Measurements from ENCODE around the gene SPTBN1.

Gene SPTBN1

DNA sequence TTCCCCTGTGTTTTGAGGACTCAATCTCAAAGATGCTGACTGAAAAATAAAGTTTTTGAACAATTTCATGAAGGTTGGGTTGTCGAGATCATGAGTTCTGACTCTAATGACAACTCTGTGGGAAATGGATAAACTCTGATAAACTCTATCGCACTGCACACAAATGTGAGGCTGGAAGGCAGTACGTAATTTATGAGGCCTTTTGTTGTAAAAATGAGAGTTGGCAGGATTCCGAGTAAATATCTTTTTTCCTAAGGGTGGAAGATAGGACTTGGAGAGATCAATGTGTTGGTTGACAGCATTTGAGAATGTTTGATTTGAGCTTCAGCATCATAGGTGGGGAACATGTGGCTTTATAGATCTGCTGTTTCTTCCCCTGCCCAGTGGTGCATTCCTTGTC lies 90.4 kb downstream of the SPTBN1 start:
- no peaks in the 10 kb centered on the region for H3K9me3 ChIP-seq (ENCODE audit: severe bottlenecking)
- H3K36me3 ChIP-seq (ENCODE audit: low read depth): no peaks in the 10 kb centered on the region
- peaks cover 30% of the 10 kb centered on the region for H3K4me1 ChIP-seq (ENCODE audit: insufficient read depth, poor library complexity, severe bottlenecking)
- H3K4me3 ChIP-seq (ENCODE audit: severe bottlenecking): no peak overlapping the region
- no peak for ATAC-seq (ENCODE audit: low read depth)
- no peaks in the 10 kb centered on the region for H3K27me3 ChIP-seq (ENCODE audit: insufficient read depth, poor library complexity, severe bottlenecking)
- H3K27ac ChIP-seq (ENCODE audit: poor library complexity, severe bottlenecking): peak overlapping the region; percentile 63
- no peak for DNase-seq (ENCODE audit: low spot score)
- TF ChIP-seq, protein P1, sequence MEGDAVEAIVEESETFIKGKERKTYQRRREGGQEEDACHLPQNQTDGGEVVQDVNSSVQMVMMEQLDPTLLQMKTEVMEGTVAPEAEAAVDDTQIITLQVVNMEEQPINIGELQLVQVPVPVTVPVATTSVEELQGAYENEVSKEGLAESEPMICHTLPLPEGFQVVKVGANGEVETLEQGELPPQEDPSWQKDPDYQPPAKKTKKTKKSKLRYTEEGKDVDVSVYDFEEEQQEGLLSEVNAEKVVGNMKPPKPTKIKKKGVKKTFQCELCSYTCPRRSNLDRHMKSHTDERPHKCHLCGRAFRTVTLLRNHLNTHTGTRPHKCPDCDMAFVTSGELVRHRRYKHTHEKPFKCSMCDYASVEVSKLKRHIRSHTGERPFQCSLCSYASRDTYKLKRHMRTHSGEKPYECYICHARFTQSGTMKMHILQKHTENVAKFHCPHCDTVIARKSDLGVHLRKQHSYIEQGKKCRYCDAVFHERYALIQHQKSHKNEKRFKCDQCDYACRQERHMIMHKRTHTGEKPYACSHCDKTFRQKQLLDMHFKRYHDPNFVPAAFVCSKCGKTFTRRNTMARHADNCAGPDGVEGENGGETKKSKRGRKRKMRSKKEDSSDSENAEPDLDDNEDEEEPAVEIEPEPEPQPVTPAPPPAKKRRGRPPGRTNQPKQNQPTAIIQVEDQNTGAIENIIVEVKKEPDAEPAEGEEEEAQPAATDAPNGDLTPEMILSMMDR (IDR thresholded peaks at IDR 0.05; ENCODE audit: poor library complexity, severe bottlenecking): no peak

DNA sequence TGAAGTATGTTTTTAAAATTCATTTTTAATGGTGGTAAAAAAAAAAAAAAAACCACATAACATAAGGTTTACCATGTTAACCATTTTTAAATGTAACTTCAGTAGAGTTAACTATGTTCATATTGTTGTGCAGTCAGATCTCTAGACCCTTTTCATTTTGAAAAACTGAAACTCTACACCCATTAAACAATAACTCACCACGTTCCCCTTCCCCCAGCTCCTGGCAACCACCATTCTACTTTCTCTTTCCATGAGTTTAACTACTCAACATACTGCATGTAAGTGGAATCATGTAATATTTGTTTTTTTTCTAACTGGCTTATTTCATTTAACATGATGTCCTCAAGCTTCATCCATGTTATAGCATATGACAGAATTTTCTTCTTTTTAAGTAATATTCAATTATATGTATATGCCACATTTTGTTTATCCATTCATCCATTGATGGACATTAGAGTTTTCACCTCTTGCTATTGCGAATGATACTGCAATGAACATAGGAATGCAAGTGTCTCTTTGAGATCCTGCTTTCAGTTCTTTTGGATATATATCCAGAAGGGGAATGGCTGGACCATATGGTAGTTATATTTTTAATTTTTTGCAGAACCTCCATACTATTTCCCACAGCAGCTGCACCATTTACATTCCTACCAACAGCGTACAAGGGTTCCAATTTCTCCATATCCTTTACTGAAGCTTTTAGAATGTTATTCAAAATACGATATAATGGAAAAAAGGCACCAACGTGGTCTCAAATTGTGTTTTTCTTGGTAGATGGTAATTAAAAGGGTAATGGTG lies 91.0 kb downstream of the SPTBN1 start:
- TF ChIP-seq, protein P1 (IDR thresholded peaks at IDR 0.05; ENCODE audit: poor library complexity, severe bottlenecking): no peak

GRCh38 chr2:54549430-54549829 lies 93.3 kb downstream of the SPTBN1 start:
- Histone ChIP-seq H3K36me3 (ENCODE audit: low read depth) (no peaks in the 10 kb centered on the region), H3K27ac (ENCODE audit: poor library complexity, severe bottlenecking) (peak overlapping the region; percentile 46), H3K9me3 (ENCODE audit: severe bottlenecking) (no peaks in the 10 kb centered on the region), H3K4me3 (ENCODE audit: severe bottlenecking) (no peak overlapping the region), H3K27me3 (ENCODE audit: insufficient read depth, poor library complexity, severe bottlenecking) (no peaks in the 10 kb centered on the region), H3K4me1 (ENCODE audit: insufficient read depth, poor library complexity, severe bottlenecking) (peaks cover 31% of the 10 kb centered on the region)
- ATAC-seq (ENCODE audit: low read depth) (no peak), DNase-seq (ENCODE audit: low spot score) (no peak)
- TF ChIP-seq, protein P1 (IDR thresholded peaks at IDR 0.05; ENCODE audit: poor library complexity, severe bottlenecking): no peak

More for the DNA sequence above, 91.0 kb downstream of the SPTBN1 start:
- no peaks in the 10 kb centered on the region for H3K9me3 ChIP-seq (ENCODE audit: severe bottlenecking)
- no peaks in the 10 kb centered on the region for H3K36me3 ChIP-seq (ENCODE audit: low read depth)
- peak overlapping the region; percentile 63 for H3K27ac ChIP-seq (ENCODE audit: poor library complexity, severe bottlenecking)
- DNase-seq (ENCODE audit: low spot score): no peak
- H3K27me3 ChIP-seq (ENCODE audit: insufficient read depth, poor library complexity, severe bottlenecking): no peaks in the 10 kb centered on the region
- no peak for ATAC-seq (ENCODE audit: low read depth)
- H3K4me3 ChIP-seq (ENCODE audit: severe bottlenecking): no peak overlapping the region
- H3K4me1 ChIP-seq (ENCODE audit: insufficient read depth, poor library complexity, severe bottlenecking): peaks cover 31% of the 10 kb centered on the region

DNA sequence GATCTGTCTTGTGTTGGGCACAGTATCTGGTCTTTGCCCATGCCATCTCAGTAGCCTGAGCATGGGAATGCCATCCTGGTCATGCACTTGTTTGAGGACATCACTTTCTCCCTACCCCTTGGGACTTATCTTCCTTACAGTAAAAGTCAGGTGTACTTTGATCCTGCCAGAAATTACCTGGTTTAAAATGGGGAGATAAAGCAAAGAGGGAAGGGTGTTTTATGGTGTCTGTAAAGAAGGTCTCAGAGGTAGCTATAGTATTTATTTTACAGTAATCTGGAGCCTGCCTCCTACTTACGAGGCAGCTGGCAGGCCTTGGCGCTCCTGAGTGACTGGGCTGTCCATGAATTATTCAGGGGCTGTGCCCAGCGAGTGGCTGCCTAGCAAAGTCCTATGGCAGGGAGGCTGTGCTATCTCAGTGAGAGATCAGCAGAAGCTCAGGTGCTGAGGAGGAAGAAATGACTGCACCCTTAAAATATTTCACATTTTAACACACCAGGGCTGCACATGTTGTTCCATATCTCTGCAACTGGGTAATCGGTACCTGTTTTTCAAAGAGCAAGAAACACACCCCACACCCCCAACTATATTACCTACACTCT lies 93.9 kb downstream of the SPTBN1 start:
- H3K4me1 ChIP-seq (ENCODE audit: insufficient read depth, poor library complexity, severe bottlenecking): peaks cover 31% of the 10 kb centered on the region
- H3K4me3 ChIP-seq (ENCODE audit: severe bottlenecking): no peak overlapping the region
- no peaks in the 10 kb centered on the region for H3K27me3 ChIP-seq (ENCODE audit: insufficient read depth, poor library complexity, severe bottlenecking)
- ATAC-seq (ENCODE audit: low read depth) (peak; percentile 44), DNase-seq (ENCODE audit: low spot score) (no peak)
- no peaks in the 10 kb centered on the region for H3K36me3 ChIP-seq (ENCODE audit: low read depth)
- peak overlapping the region; percentile 46 for H3K27ac ChIP-seq (ENCODE audit: poor library complexity, severe bottlenecking)
- no peaks in the 10 kb centered on the region for H3K9me3 ChIP-seq (ENCODE audit: severe bottlenecking)
- TF ChIP-seq, protein P1 (IDR thresholded peaks at IDR 0.05; ENCODE audit: poor library complexity, severe bottlenecking): no peak

DNA sequence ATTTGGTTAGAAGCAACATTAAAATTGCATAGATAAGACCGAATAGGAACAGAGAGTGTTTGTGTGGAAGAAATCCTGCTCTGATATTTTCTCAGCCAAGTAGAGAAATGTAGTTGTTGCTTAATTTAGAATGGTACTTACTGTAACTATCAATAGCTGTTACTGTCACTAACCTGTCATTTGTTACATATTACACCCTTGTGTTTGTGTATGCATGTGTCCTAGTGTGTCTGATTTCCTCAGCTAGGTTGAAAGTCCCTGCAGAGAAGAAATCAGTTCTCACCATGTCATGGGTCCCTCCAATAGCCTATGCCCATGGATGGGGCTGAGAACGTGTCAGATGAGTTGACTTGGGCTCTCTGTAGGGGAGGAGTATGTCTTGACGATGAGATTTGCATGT lies 94.4 kb downstream of the SPTBN1 start:
- no peak for DNase-seq (ENCODE audit: low spot score)
- Histone ChIP-seq H3K4me1 (ENCODE audit: insufficient read depth, poor library complexity, severe bottlenecking) (peaks cover 27% of the 10 kb centered on the region), H3K27ac (ENCODE audit: poor library complexity, severe bottlenecking) (peak overlapping the region; percentile 46), H3K9me3 (ENCODE audit: severe bottlenecking) (no peaks in the 10 kb centered on the region), H3K4me3 (ENCODE audit: severe bottlenecking) (no peak overlapping the region), H3K27me3 (ENCODE audit: insufficient read depth, poor library complexity, severe bottlenecking) (no peaks in the 10 kb centered on the region), H3K36me3 (ENCODE audit: low read depth) (no peaks in the 10 kb centered on the region)
- ATAC-seq (ENCODE audit: low read depth): no peak
- TF ChIP-seq, protein P1 (IDR thresholded peaks at IDR 0.05; ENCODE audit: poor library complexity, severe bottlenecking): no peak

Data from RWPE2 (cell line).